KMS-11 (cell line): Measurements from ENCODE around the gene XYLT2.

Experiments used
- H2AFZ ChIP-seq: fragments of 200-600 bp; sonication (generic); 2 replicates; pipeline ENCODE4 v1.6.1; 2016; ENCODE audit warnings: antibody characterized with exemption, mixed run types, low read depth
- H3K27ac ChIP-seq: fragments of 200-600 bp; sonication (generic); 2 replicates; pipeline ENCODE4 v1.6.1; 2016; ENCODE audit warnings: mild to moderate bottlenecking, mixed run types
- H3K27me3 ChIP-seq: fragments of 200-600 bp; sonication (generic); 2 replicates; pipeline ENCODE4 v1.6.1; 2017; ENCODE audit warnings: mild to moderate bottlenecking, low read depth, mixed run types, moderate library complexity; ENCODE audit not compliant: insufficient read depth
- H3K36me3 ChIP-seq: fragments of 200-600 bp; sonication (generic); 2 replicates; pipeline ENCODE4 v1.6.1; 2017; ENCODE audit warnings: mild to moderate bottlenecking, mixed run types; ENCODE audit not compliant: insufficient read depth
- H3K4me1 ChIP-seq: fragments of 200-600 bp; sonication (generic); 2 replicates; pipeline ENCODE4 v1.6.1; 2016; ENCODE audit warnings: mild to moderate bottlenecking, low read depth, mixed run types; ENCODE audit not compliant: poor library complexity, severe bottlenecking
- H3K4me2 ChIP-seq: fragments of 200-600 bp; sonication (generic); 2 replicates; pipeline ENCODE4 v1.7.0; 2016; ENCODE audit warnings: mild to moderate bottlenecking, mixed run types
- H3K4me3 ChIP-seq: fragments of 200-600 bp; sonication (generic); IDR thresholded peaks from 2 replicates; pipeline ENCODE4 v1.6.1; 2017; ENCODE audit warnings: low read depth, low read length, mixed read lengths; ENCODE audit not compliant: insufficient read depth
- H3K79me2 ChIP-seq: fragments of 200-600 bp; sonication (generic); 2 replicates; pipeline ENCODE4 v1.6.1; 2016; ENCODE audit warnings: low read depth, mixed run types; ENCODE audit not compliant: insufficient read depth
- H3K9ac ChIP-seq: fragments of 200-600 bp; sonication (generic); 2 replicates; pipeline ENCODE4 v1.6.1; 2016; ENCODE audit warnings: mild to moderate bottlenecking, mixed run types
- H4K20me1 ChIP-seq: fragments of 200-600 bp; sonication (generic); 2 replicates; pipeline ENCODE4 v1.6.1; 2016; ENCODE audit warnings: mild to moderate bottlenecking, mixed run types; ENCODE audit not compliant: insufficient read depth
- CTCF ChIP-seq: fragments of 200-600 bp; sonication (generic); conservative IDR thresholded peaks from 2 replicates; pipeline ENCODE4 v1.6.1; 2017; ENCODE audit warnings: low read depth, mild to moderate bottlenecking, antibody characterized with exemption, low read length, moderate library complexity, mixed read lengths

XYLT2 gene

GRCh38 chr17:50349243-50349600 lies 3.3 kb downstream of the XYLT2 start:
- H3K4me1 ChIP-seq = peaks cover 7% of the 10 kb centered on the region
- no peak overlapping the region for H3K4me2 ChIP-seq
- H3K27me3 ChIP-seq = no peaks in the 10 kb centered on the region
- H4K20me1 ChIP-seq = no peaks in the 10 kb centered on the region
- no peak for TF ChIP-seq CTCF
- H3K4me3 ChIP-seq = no peak overlapping the region
- no peak overlapping the region for H3K9ac ChIP-seq
- no peak overlapping the region for H2AFZ ChIP-seq
- peaks cover 21% of the 10 kb centered on the region; the same call in 1 of the 2 replicates for H3K79me2 ChIP-seq
- no peaks in the 10 kb centered on the region for H3K36me3 ChIP-seq
- H3K27ac ChIP-seq = no peak overlapping the region

- peaks cover 21% of the 10 kb centered on the region; the same call in 1 of the 2 replicates for H3K79me2 ChIP-seq
- H3K4me3 ChIP-seq = no peak overlapping the region
- H2AFZ ChIP-seq = no peak overlapping the region
- no peaks in the 10 kb centered on the region for H3K27me3 ChIP-seq
- peaks cover 7% of the 10 kb centered on the region for H3K4me1 ChIP-seq
- no peaks in the 10 kb centered on the region for H3K36me3 ChIP-seq
- TF ChIP-seq CTCF = no peak
- H4K20me1 ChIP-seq = no peaks in the 10 kb centered on the region
- H3K9ac ChIP-seq = no peak overlapping the region
- no peak overlapping the region for H3K4me2 ChIP-seq
- H3K27ac ChIP-seq = no peak overlapping the region
Observed at GRCh38 chr17:50350733-50351132, 4.8 kb downstream of the XYLT2 start.

- no peak for TF ChIP-seq CTCF
- Histone ChIP-seq H3K79me2 (peaks cover 15% of the 10 kb centered on the region; the same call in 1 of the 2 replicates), H3K36me3 (no peaks in the 10 kb centered on the region), H2AFZ (no peak overlapping the region), H3K4me3 (no peak overlapping the region), H3K4me2 (no peak overlapping the region), H3K9ac (no peak overlapping the region), H4K20me1 (no peaks in the 10 kb centered on the region), H3K27ac (no peak overlapping the region), H3K27me3 (no peaks in the 10 kb centered on the region), H3K4me1 (peaks cover 5% of the 10 kb centered on the region)
Observed at GRCh38 chr17:50352072-50352692, 6.3 kb downstream of the XYLT2 start.

GRCh38 chr17:50352693-50353599 lies 7.0 kb downstream of the XYLT2 start:
- no peak overlapping the region for H2AFZ ChIP-seq
- H3K36me3 ChIP-seq = no peaks in the 10 kb centered on the region
- H3K27me3 ChIP-seq = no peaks in the 10 kb centered on the region
- no peak overlapping the region for H3K9ac ChIP-seq
- H4K20me1 ChIP-seq = no peaks in the 10 kb centered on the region
- H3K79me2 ChIP-seq = peaks cover 7% of the 10 kb centered on the region; the same call in 1 of the 2 replicates
- no peak overlapping the region for H3K27ac ChIP-seq
- no peaks in the 10 kb centered on the region for H3K4me1 ChIP-seq
- TF ChIP-seq CTCF = no peak
- no peak overlapping the region for H3K4me2 ChIP-seq
- H3K4me3 ChIP-seq = no peak overlapping the region
